SK-N-SH treated with all-trans-retinoic acid at 6 μM for 48 hours (cell line): ENCODE results near the gene DTNA.

ENCODE experiments used
- ARNTL ChIP-seq: fragments of 450-650 bp; formaldehyde crosslinking; IDR thresholded peaks from 2 replicates; pipeline ENCODE4 v1.5.0; 2020; ENCODE audit warnings: low read depth, mild to moderate bottlenecking, moderate library complexity, borderline replicate concordance
- GLIS3 ChIP-seq: fragments of 250-450 bp; sonication (Bioruptor Pico); IDR thresholded peaks from 2 replicates; pipeline ENCODE4 v1.5.0; 2020; ENCODE audit warnings: mild to moderate bottlenecking, moderate library complexity
- SNAI2 ChIP-seq: fragments of 250-450 bp; sonication (Bioruptor Pico); IDR thresholded peaks from 2 replicates; pipeline ENCODE4 v1.5.0; 2020; ENCODE audit warnings: mild to moderate bottlenecking, moderate library complexity
- TOX ChIP-seq: fragments of 250-450 bp; sonication (Bioruptor Pico); IDR thresholded peaks from 2 replicates; pipeline ENCODE4 v1.8.0; 2021; ENCODE audit warnings: mild to moderate bottlenecking, moderate library complexity, borderline replicate concordance
- ZFP30 ChIP-seq: fragments of 450-650 bp; formaldehyde crosslinking; IDR thresholded peaks from 2 replicates; pipeline ENCODE4 v1.5.0; 2022; ENCODE audit warnings: mild to moderate bottlenecking, moderate library complexity
- TF ChIP-seq, protein P1 (sequence below): fragments of 250-450 bp; sonication (Bioruptor Pico); IDR thresholded peaks from 2 replicates; pipeline ENCODE4 v1.5.1; 2020; ENCODE audit warnings: low read depth, mild to moderate bottlenecking, moderate library complexity
- TF ChIP-seq, protein P2 (sequence below): fragments of 250-450 bp; sonication (Bioruptor Pico); IDR thresholded peaks from 2 replicates; pipeline ENCODE4 v1.8.0; 2020; ENCODE audit warnings: mild to moderate bottlenecking, moderate library complexity, borderline replicate concordance

DNA sequence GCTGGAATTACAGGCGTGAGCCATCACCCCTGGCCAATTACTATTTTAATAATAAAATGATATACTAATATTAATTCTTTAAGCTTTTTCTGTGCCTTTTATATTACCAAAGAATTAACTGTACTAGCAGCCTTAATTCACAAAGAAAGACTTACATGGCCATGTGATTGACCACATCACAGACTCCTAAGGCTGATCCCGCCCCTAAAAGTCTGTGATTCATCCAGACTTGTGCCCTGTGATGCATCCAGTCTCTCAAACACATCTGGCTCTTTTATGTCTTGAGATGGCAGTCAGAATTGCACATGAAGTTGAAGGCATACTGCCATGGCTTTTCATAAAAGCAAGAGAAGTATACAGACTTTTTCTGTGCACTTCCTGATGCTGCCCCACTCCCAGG, 91.7 kb downstream of the DTNA start:
- TF ChIP-seq ARNTL, result no peak
- no peak for TF ChIP-seq GLIS3 (CRISPR knock-in tag)
- TF ChIP-seq SNAI2, result no peak
- no peak for TF ChIP-seq ZFP30 (CRISPR knock-in tag)
- TF ChIP-seq, protein P1, sequence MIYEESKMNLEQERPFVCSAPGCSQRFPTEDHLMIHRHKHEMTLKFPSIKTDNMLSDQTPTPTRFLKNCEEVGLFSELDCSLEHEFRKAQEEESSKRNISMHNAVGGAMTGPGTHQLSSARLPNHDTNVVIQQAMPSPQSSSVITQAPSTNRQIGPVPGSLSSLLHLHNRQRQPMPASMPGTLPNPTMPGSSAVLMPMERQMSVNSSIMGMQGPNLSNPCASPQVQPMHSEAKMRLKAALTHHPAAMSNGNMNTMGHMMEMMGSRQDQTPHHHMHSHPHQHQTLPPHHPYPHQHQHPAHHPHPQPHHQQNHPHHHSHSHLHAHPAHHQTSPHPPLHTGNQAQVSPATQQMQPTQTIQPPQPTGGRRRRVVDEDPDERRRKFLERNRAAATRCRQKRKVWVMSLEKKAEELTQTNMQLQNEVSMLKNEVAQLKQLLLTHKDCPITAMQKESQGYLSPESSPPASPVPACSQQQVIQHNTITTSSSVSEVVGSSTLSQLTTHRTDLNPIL (CRISPR knock-in tag), result no peak
- no peak for TF ChIP-seq TOX
- TF ChIP-seq, protein P2, sequence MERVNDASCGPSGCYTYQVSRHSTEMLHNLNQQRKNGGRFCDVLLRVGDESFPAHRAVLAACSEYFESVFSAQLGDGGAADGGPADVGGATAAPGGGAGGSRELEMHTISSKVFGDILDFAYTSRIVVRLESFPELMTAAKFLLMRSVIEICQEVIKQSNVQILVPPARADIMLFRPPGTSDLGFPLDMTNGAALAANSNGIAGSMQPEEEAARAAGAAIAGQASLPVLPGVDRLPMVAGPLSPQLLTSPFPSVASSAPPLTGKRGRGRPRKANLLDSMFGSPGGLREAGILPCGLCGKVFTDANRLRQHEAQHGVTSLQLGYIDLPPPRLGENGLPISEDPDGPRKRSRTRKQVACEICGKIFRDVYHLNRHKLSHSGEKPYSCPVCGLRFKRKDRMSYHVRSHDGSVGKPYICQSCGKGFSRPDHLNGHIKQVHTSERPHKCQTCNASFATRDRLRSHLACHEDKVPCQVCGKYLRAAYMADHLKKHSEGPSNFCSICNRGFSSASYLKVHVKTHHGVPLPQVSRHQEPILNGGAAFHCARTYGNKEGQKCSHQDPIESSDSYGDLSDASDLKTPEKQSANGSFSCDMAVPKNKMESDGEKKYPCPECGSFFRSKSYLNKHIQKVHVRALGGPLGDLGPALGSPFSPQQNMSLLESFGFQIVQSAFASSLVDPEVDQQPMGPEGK (CRISPR knock-in tag), result no peak
